OCI-LY3 (cell line): Measurements from ENCODE around the gene REEP1.

Source experiments
- CTCF ChIP-seq: fragments of 200-600, 300-600 bp; sonication (generic); IDR thresholded peaks from 2 replicates; pipeline ENCODE4 v1.5.1; 2014; ENCODE audit warnings: antibody characterized with exemption, low read length, low read depth
- EZH2phosphoT487 ChIP-seq: fragments of 200-600 bp; shearing (Covaris generic); IDR thresholded peaks from 2 replicates; pipeline ENCODE4 v1.6.1; 2018; ENCODE audit warnings: antibody characterized with exemption, mixed run types, low read depth

GRCh38 chr2:86284401-86284841 is 53.0 kb downstream of the REEP1 start:
- no peak for TF ChIP-seq CTCF
- TF ChIP-seq EZH2phosphoT487: no peak
